Mononuclear cell (primary cell): ENCODE results near the gene GMDS. TPM values are rescaled to one million over a fixed set of nuclear protein-coding genes. Genes with fewer than 3 reads are reported as not detected.
"Not testable (repeated sequence)": the region's sequence is repeated elsewhere in the genome, so short reads cannot be mapped to it uniquely, and the experiment has no call there.

ENCODE experiments used
- H3K27me3 ChIP-seq: 2 replicates; pipeline ENCODE4 v1.6.0; 2011; ENCODE audit warnings: low read length, control low read depth; ENCODE audit not compliant: insufficient read depth
- H3K4me1 ChIP-seq: 2 replicates; pipeline ENCODE4 v1.5.1; 2011; ENCODE audit warnings: mild to moderate bottlenecking, low read length, control low read depth; ENCODE audit not compliant: insufficient read depth
- H3K4me3 ChIP-seq: 2 replicates; pipeline ENCODE4 v1.5.1; 2011; ENCODE audit warnings: mild to moderate bottlenecking, low read length, moderate library complexity
- H3K9me3 ChIP-seq: 2 replicates; pipeline ENCODE4 v1.5.1; 2011; ENCODE audit warnings: low read depth, mild to moderate bottlenecking, control low read depth, low read length
- total RNA-seq: library from RNA; depleted of rRNA; stranded (reverse); fragments of >200 nt; gene quantifications from one replicate; pipeline ENCODE4 v1.2.3, GENCODE V29; 2012

The GMDS gene
- total RNA-seq, 1 donor, result 10.6 TPM

GRCh38 chr6:1703923-1704322, 541.5 kb downstream of the GMDS start:
- Histone ChIP-seq H3K27me3 (no peaks in the 10 kb centered on the region), H3K4me1 (peaks cover 3% of the 10 kb centered on the region), H3K9me3 (no peaks in the 10 kb centered on the region), H3K4me3 (no peak overlapping the region)

GRCh38 chr6:1703091-1703855, 542.1 kb downstream of the GMDS start:
- H3K9me3 ChIP-seq, result no peaks in the 10 kb centered on the region

GRCh38 chr6:1702580-1703051, 542.8 kb downstream of the GMDS start:
- Histone ChIP-seq H3K4me1 (peaks cover 7% of the 10 kb centered on the region), H3K9me3 (no peaks in the 10 kb centered on the region), H3K27me3 (no peaks in the 10 kb centered on the region), H3K4me3 (no peak overlapping the region)

More at GRCh38 chr6:1703091-1703855, 542.1 kb downstream of the GMDS start:
- Histone ChIP-seq H3K27me3 (no peaks in the 10 kb centered on the region), H3K4me1 (peaks cover 7% of the 10 kb centered on the region), H3K4me3 (no peak overlapping the region)

GRCh38 chr6:1701668-1702353, 543.6 kb downstream of the GMDS start:
- Histone ChIP-seq H3K4me1 (peaks cover 7% of the 10 kb centered on the region), H3K4me3 (no peak overlapping the region), H3K9me3 (no peaks in the 10 kb centered on the region), H3K27me3 (no peaks in the 10 kb centered on the region)

- Histone ChIP-seq H3K4me1 (peaks cover 7% of the 10 kb centered on the region), H3K9me3 (no peaks in the 10 kb centered on the region), H3K4me3 (no peak overlapping the region), H3K27me3 (no peaks in the 10 kb centered on the region)
Observed at GRCh38 chr6:1700278-1700967, 545.0 kb downstream of the GMDS start.

- Histone ChIP-seq H3K27me3 (no peaks in the 10 kb centered on the region), H3K4me3 (no peak overlapping the region), H3K9me3 (no peaks in the 10 kb centered on the region), H3K4me1 (peaks cover 7% of the 10 kb centered on the region)
Observed at GRCh38 chr6:1698527-1698926, 546.9 kb downstream of the GMDS start.

- H3K9me3 ChIP-seq, result no peaks in the 10 kb centered on the region
- no peak overlapping the region for H3K4me3 ChIP-seq
- H3K27me3 ChIP-seq, result no peaks in the 10 kb centered on the region
- peaks cover 7% of the 10 kb centered on the region for H3K4me1 ChIP-seq
Observed at GRCh38 chr6:1697688-1698351, 547.6 kb downstream of the GMDS start.

- Histone ChIP-seq H3K27me3 (no peaks in the 10 kb centered on the region), H3K4me3 (no peak overlapping the region), H3K4me1 (peaks cover 7% of the 10 kb centered on the region), H3K9me3 (no peaks in the 10 kb centered on the region)
Observed at GRCh38 chr6:1696463-1696850, 548.9 kb downstream of the GMDS start.

- Histone ChIP-seq H3K27me3 (no peaks in the 10 kb centered on the region), H3K4me1 (peaks cover 7% of the 10 kb centered on the region), H3K4me3 (no peak overlapping the region), H3K9me3 (no peaks in the 10 kb centered on the region)
Observed at GRCh38 chr6:1695546-1696462, 549.6 kb downstream of the GMDS start.

- not testable (repeated sequence) for H3K27me3 ChIP-seq, H3K9me3 ChIP-seq
Observed at GRCh38 chr6:1691828-1692227, 553.6 kb downstream of the GMDS start.

GRCh38 chr6:1690656-1691055, 554.7 kb downstream of the GMDS start:
- not testable (repeated sequence) for H3K4me1 ChIP-seq, H3K9me3 ChIP-seq, H3K4me3 ChIP-seq, H3K27me3 ChIP-seq

More at GRCh38 chr6:1691828-1692227, 553.6 kb downstream of the GMDS start:
- H3K4me1 ChIP-seq, H3K4me3 ChIP-seq: not testable (repeated sequence)

- Histone ChIP-seq H3K27me3 (no peaks in the 10 kb centered on the region), H3K4me1 (peaks cover 5% of the 10 kb centered on the region), H3K4me3 (no peak overlapping the region), H3K9me3 (no peaks in the 10 kb centered on the region)
Observed at GRCh38 chr6:1689141-1689540, 556.3 kb downstream of the GMDS start.

GRCh38 chr6:1688396-1688795, 557.0 kb downstream of the GMDS start:
- H3K4me1 ChIP-seq, result peaks cover 5% of the 10 kb centered on the region
- no peaks in the 10 kb centered on the region for H3K9me3 ChIP-seq
- H3K27me3 ChIP-seq, result no peaks in the 10 kb centered on the region
- H3K4me3 ChIP-seq, result no peak overlapping the region

GRCh38 chr6:1687402-1687801, 558.0 kb downstream of the GMDS start:
- H3K4me1 ChIP-seq, result peaks cover 5% of the 10 kb centered on the region
- no peak overlapping the region for H3K4me3 ChIP-seq
- H3K27me3 ChIP-seq, result no peaks in the 10 kb centered on the region

More at GRCh38 chr6:1687402-1687801, 558.0 kb downstream of the GMDS start:
- H3K9me3 ChIP-seq, result no peaks in the 10 kb centered on the region
